G401 (cell line): Measurements from ENCODE around the gene TBRG4. TPM values are rescaled to one million over a fixed set of nuclear protein-coding genes. Genes with fewer than 3 reads are reported as not detected.

ENCODE experiments used
- DNase-seq: peaks from one replicate; pipeline ENCODE4 v3.0.0-alpha.2; 2015; ENCODE audit warnings: low spot score
- in situ Hi-C: cut with HindIII; loops from 2 replicates; pipeline ENCODE4 v1.10.0; 2016; ENCODE audit warnings: low sequenced_read_pairs, mixed read lengths
- total RNA-seq: library from RNA; depleted of rRNA; stranded (reverse); fragments of >200 nt; shearing (Covaris generic); gene quantifications from 2 replicates; pipeline ENCODE4 v1.2.3, GENCODE V29; 2014

The TBRG4 gene
- total RNA-seq, 1 experiment from 2014 or later, result 136 TPM

DNA sequence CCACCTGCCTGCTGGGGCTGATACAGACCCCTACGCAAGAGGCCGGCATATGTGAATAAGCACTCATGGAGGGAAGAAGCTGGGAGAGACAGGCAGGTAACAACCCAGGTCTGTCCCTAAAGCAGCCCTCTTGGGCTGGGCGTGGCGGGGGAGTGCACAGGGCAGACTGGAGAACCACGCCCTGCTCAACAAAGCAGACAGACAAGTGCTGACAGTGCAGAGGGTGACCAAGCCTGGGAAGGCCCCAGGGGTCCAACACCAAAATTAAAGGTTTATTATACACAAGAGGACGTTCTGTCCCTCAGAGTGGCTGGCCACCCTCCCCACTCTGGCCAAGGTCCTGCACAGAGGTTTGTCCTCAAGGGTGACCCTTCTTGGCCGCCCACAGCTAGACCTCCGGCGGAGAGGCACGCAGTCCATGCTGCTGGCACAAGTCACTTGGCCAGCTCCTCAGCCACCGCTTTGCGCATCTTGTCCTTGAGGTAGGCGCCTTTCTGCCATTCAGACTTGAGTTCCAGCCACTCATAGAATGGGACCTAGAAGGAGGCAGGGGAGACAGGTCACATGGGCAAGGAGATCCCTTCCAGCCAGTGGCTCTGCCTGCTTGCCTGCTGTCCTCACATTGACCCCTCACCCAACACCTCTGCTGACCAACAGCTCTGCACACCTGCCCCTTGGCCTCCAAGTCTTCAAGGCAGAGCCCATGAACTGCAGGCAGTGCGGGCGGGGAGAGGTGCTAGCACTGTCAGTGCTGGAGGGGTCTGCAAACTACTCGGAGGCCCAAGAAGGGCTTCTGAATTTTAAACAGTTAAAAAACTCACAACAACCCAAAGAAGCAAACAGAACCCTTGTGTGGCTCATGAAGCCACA, 11.4 kb downstream of the TBRG4 start:
- in situ Hi-C loops, result no loop called here
- no peak for DNase-seq

GRCh38 chr7:45098983-45099839, 12.3 kb downstream of the TBRG4 start:
- in situ Hi-C loops, result no loop called here
- no peak for DNase-seq

DNA sequence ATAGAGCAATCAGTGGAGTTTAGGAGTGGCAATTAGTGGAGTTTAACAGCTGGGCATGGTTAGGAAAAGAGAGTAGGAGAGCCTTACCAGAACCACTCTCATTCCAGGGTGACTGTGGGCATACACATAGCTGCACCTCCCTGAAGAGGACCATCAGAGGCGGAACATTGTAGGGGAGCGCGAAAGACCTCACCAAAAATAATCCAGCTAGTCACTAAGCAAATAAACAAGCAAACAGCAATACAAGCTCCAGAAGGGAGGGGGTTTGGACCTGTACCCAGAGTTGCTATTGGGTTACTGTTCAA, 18.6 kb downstream of the TBRG4 start:
- DNase-seq, result no peak
- in situ Hi-C loops, result no loop called here

DNA sequence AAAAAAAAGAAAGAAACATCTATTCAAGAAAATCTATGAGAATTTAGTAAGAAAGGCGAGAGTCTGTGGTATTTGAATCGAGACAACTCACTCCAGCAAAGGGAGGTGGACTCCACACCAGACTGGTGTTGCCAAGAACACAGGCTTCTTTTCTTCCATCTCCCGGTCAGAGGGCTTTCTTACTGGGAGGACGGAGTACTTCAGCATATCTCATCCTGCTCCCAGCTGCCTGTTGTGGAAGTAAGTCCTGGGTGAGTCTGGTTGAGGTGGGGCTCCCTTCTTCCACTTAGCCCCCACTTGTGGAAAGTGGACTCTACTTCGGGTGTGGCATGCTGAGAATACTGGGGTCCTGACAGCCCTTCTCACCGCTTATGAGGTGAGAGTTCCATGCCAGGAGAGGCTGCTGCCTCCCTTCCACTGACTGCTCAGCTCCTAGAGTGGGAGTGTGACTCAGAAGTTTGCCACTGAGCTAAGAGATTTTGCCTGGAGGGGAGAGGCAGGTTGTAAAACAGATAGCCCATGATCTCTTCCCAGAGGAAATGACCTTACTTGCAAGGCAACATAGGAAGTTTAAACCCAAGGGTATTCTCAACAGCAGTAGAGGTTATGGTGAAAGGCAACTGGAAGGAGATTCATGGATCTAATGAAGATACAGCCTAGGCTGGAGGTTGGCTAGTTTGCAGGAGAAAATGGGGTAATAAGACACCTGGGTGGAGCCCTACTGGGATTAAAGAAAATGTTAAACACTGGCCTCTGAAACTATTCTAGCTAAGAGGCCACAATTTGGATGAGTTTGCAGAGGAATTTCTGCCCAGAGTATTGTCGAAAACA, 19.2 kb downstream of the TBRG4 start:
- DNase-seq, result no peak
- in situ Hi-C loops, result no loop called here

GRCh38 chr7:45089341-45089891, 22.1 kb downstream of the TBRG4 start:
- DNase-seq, result peak; percentile 99
- in situ Hi-C loops, result no loop called here

DNA sequence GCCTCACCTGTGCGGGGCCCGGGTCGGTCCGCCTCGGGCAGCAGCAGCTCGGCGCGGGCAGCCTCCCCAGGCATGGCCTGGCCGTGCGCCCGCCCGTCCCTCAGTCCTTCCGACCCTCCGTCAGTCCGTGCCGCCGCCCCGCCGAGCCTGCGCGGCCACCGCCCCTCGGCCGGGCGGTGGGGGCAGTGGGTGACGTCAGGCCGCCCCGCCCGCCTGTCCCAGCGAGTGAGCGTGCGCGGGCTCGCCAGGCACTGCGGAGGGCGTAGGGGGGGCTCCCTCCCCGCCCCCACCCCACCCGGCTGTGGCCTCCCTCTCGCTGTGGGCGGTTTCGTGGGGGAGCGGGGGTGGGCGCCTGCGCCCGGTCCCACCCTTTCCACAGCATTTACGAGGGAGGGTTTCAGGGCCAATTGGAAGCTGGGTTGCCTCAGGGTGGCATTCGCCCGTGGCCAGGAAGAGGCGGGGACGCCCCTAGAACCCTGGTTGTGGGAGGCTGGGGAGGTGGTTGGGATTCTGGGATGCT, 22.6 kb downstream of the TBRG4 start, which contains the start of gene NACAD:
TSS of gene NACAD (minus strand) at position 149 of the 520 bp plus-strand sequence. CDS start at position 74, 75 bp downstream.
- DNase-seq, result peak; percentile 78
- in situ Hi-C loops, result no loop called here

DNA sequence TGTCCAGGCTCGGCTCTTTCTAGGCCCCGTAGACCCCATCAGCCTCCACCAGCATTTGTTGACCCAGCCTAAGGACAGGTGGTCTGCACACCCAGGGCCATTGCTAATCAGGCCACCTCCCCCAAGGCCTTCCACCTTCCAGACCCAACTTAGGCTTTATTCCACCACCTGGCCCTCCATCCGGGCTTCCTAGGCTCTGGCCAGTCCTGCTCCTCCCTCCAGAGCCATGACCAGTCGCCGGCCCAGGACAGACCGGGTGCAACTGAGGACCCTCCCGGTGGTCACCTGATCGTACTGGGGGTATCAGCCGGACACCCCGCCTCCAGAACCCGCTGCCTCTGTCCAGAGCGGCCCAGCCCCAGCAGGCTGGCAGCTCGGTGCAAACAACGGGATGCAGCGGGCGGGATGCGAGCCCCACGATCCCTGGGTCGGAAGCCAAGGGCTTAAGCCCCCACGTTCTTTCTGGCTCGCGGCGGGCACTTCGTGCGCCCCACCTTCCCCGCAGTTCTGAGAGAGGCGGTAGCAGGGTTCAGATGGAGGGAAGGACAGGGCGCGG, 23.3 kb downstream of the TBRG4 start:
- DNase-seq, result peak; percentile 55
- in situ Hi-C loops, result no loop called here

DNA sequence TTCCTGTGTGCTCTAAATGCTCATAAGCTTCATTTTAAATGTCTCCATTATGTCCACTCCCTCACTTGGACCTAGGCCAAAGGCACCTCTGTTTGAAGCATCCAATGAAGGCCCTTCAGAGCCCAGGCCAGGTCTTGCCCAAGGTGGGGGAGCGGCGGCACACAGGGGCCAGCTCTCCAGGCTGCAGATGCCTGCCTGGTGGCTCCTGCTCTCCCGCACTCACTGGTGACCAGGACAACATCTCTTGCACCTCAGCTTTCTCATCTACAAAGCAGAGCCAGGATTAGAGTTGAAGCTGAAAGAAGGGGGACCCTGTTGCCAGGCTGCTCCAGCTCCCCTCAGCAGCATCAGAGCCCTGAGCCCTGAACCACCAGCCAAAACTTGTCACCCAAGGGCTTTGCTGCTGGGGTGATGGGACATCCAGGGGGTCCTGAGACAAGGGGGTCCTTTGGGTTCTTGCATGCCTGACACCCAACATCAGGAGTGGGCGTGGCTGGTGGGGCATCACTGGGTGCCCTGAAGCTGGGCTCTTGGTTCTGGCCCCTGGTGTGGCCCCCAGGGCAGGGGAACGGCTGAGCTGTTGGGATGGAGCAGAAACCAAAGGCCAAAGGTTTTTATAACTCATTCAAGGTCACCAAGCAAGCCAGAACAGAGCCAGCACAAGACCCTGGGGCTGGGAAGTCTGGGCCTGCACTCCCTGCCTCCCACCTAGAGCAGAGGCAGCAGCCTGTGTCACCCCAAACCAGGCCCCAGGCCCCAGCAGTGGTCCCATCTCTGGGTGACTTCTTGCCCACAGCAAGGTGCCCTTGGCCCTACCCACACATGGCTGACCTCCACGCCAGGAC, 24.0 kb downstream of the TBRG4 start:
- DNase-seq, result no peak
- in situ Hi-C loops, result no loop called here

DNA sequence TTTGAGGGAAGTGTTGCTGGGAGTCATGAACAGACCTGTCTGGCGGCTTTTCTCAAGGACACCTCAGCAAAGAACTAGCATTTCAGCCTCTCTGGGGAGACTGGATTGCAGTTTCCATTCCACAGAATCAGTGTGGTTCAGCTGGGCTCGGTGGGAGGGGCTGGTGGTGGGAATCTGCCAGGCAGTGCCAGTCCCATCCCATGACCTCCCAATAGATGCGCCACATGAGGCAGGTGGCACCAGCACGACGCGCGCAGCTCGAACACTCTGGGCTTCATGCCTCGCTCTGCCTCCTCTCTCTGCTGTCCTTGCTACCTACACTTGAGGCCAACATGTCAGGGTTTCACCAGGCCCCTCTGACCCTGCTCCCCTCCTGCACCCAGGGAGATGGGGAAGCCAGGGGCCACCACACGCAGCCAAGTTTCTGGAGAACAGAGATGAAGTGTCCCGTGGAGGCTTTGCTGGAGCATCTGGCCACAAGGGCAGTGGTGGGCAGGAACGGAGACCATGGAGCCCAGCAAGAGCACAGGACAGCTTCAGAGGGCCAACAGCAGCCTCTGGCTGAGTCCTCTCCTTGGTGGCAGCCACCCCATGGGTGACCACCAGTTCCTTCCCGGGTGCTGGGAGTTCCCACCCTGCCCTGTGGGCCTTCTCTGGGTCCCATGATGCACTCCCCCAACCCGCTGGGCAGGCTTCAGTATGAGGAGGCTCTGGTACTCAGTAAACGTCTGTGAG, 25.0 kb downstream of the TBRG4 start:
- no peak for DNase-seq
- in situ Hi-C loops, result no loop called here

DNA sequence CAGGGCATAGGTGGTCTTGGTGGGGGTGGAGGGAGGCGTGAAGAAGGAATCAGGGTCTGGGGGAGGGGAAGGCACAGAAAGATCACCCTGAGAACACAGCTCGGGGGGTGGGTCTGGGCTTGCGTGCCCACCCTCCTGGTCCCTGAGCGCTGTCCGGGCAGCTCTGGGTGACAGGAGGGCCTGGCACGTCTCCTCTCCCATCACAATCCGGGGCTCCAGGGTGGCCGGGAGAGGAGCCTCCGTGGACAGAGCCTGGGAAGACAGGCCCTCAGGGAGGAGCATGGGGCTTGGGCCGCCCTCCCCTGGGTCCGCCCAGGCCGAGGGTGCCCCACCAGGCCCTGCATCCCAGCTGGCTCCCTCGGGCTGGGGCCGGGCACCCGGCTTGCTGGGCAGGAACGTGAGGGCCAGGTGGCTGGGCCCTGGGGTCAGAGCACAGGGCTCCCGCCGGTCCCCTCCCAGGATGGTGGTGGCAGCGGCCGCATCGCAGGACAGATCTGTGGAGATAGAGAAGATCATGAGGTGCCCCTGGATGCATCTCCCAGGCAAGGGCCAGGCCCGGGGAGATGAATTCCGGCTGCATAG, 25.8 kb downstream of the TBRG4 start:
- in situ Hi-C loops, result no loop called here
- DNase-seq, result no peak

GRCh38 chr7:45084901-45085618, 26.4 kb downstream of the TBRG4 start:
- in situ Hi-C loops, result no loop called here
- no peak for DNase-seq

DNA sequence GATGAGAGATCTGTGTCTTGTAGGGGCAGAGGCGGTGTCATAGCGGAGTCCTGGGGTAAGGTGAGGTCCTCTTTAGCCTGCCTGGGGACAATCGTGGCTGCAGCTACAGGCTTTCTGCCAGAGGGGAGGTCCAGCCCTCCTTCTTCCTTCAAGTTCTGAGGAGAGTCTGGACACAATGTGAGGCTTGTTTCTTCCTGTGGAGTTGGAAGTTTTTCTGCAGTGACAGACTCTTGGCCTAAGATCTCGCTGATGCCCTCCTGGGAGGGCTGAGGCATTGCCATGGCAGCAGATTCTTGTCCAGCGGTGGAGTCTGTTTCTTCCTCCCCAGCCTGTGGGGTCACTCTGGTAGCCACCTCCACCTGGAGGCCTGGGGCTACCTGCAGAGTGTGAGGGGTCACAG, 27.2 kb downstream of the TBRG4 start:
- in situ Hi-C loops, result no loop called here
- no peak for DNase-seq

- in situ Hi-C loops, result no loop called here
- DNase-seq, result no peak
Measured at GRCh38 chr7:45082831-45083331, 28.6 kb downstream of the TBRG4 start.

DNA sequence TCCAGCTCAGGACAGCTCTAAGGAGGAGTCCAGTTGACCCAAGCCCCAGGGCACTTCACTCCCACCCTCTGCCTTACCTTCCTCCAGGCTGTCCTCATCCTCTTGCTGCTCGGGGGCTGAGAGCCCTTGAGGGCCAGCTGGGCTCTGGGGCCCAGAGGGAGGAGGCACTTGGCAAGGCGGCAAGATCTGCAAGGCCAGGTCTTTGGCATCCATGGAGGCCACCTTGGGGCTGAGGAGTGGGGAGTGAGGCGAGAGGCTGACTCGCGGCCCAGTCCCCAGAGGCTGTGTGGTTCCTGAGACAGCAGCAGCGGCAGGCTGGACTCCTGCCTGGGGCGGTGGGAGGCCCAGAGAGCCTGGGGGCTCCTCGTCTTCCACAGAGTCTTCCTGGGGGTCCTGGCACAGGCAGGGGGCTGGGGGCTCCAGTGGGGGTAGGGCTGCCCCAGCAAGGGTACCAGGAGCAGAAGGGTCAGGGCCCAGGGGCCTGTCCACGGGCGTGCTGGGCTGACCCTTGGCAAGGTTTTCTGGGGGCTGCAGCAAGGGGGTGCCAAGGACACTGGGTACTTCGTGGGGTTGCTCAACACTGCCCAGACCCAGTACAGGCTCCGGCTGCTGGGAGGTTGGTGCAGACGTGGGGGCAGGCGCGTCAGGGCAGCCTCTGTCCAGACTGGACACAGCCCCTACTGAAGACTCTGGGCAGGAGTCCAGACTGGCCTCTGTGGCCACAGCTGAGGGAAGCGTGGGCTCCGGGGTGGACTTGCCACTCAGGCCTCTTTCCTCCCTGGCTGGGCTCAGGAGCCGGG, 29.3 kb downstream of the TBRG4 start:
- in situ Hi-C loops, result no loop called here
- DNase-seq, result no peak

- no peak for DNase-seq
- in situ Hi-C loops, result no loop called here
Measured at GRCh38 chr7:45081670-45081974, 29.9 kb downstream of the TBRG4 start.
